ENCODE measurements around the gene NR2E1.

Gene NR2E1

GRCh38 chr6:108171918-108172516, 6.2 kb downstream of the NR2E1 start:
- no peaks in the 10 kb centered on the region for H3F3A ChIP-seq (ENCODE audit: insufficient read depth, low read length)
- no peak overlapping the region for H3K27ac ChIP-seq (ENCODE audit: low read depth, low read length, poor library complexity, severe bottlenecking)
- no peak overlapping the region for H3K4me3 ChIP-seq (ENCODE audit: low read depth, low read length, poor library complexity, severe bottlenecking)
- no peaks in the 10 kb centered on the region for H3K9me2 ChIP-seq (ENCODE audit: low read depth, low read length)
- no peak overlapping the region for H3K4me2 ChIP-seq (ENCODE audit: low read length)
- TF ChIP-seq EZH2 (IDR thresholded peaks at IDR 0.05; ENCODE audit: borderline replicate concordance, low read length) (no peak), CTCF (IDR thresholded peaks at IDR 0.05; ENCODE audit: low read length) (no peak)
- no peaks in the 10 kb centered on the region for H3K36me3 ChIP-seq (ENCODE audit: insufficient read depth, low read length)
- H3K79me2 ChIP-seq (ENCODE audit: insufficient read depth, low read length), result no peaks in the 10 kb centered on the region
- H3K9ac ChIP-seq (ENCODE audit: low read length), result no peak overlapping the region
- H4K20me1 ChIP-seq (ENCODE audit: insufficient read depth, low read length), result no peaks in the 10 kb centered on the region
- no peak overlapping the region for H2AFZ ChIP-seq (ENCODE audit: low read length)
- peaks cover 13% of the 10 kb centered on the region for H3K4me1 ChIP-seq (ENCODE audit: insufficient read depth, low read length, severe bottlenecking)
- H3K27me3 ChIP-seq (ENCODE audit: insufficient read depth, low read length), result peaks cover 6% of the 10 kb centered on the region; the same call in 1 of the 2 replicates
- no peaks in the 10 kb centered on the region for H3K9me3 ChIP-seq (ENCODE audit: low read length)

- H3K27me3 ChIP-seq (ENCODE audit: insufficient read depth, low read length), result no peaks in the 10 kb centered on the region
Measured at GRCh38 chr6:108174371-108175175, 8.8 kb downstream of the NR2E1 start.

GRCh38 chr6:108175176-108175591, 9.4 kb downstream of the NR2E1 start:
- H2AFZ ChIP-seq (ENCODE audit: low read length), result no peak overlapping the region
- TF ChIP-seq CTCF (IDR thresholded peaks at IDR 0.05; ENCODE audit: low read length) (no peak), EZH2 (IDR thresholded peaks at IDR 0.05; ENCODE audit: borderline replicate concordance, low read length) (no peak)

More at GRCh38 chr6:108174371-108175175, 8.8 kb downstream of the NR2E1 start:
- TF ChIP-seq CTCF (IDR thresholded peaks at IDR 0.05; ENCODE audit: low read length) (no peak), EZH2 (IDR thresholded peaks at IDR 0.05; ENCODE audit: borderline replicate concordance, low read length) (no peak)
- Histone ChIP-seq H3K36me3 (ENCODE audit: insufficient read depth, low read length) (no peaks in the 10 kb centered on the region), H3K9ac (ENCODE audit: low read length) (no peak overlapping the region), H2AFZ (ENCODE audit: low read length) (no peak overlapping the region), H3K4me2 (ENCODE audit: low read length) (no peak overlapping the region), H3K27ac (ENCODE audit: low read depth, low read length, poor library complexity, severe bottlenecking) (no peak overlapping the region), H3K79me2 (ENCODE audit: insufficient read depth, low read length) (no peaks in the 10 kb centered on the region), H4K20me1 (ENCODE audit: insufficient read depth, low read length) (no peaks in the 10 kb centered on the region), H3K4me1 (ENCODE audit: insufficient read depth, low read length, severe bottlenecking) (no peaks in the 10 kb centered on the region), H3K4me3 (ENCODE audit: low read depth, low read length, poor library complexity, severe bottlenecking) (no peak overlapping the region), H3F3A (ENCODE audit: insufficient read depth, low read length) (no peaks in the 10 kb centered on the region), H3K9me2 (ENCODE audit: low read depth, low read length) (no peaks in the 10 kb centered on the region), H3K9me3 (ENCODE audit: low read length) (no peaks in the 10 kb centered on the region)

More at GRCh38 chr6:108175176-108175591, 9.4 kb downstream of the NR2E1 start:
- H3K9me2 ChIP-seq (ENCODE audit: low read depth, low read length), result no peaks in the 10 kb centered on the region
- H3K27me3 ChIP-seq (ENCODE audit: insufficient read depth, low read length), result no peaks in the 10 kb centered on the region
- no peak overlapping the region for H3K4me3 ChIP-seq (ENCODE audit: low read depth, low read length, poor library complexity, severe bottlenecking)
- H3K9ac ChIP-seq (ENCODE audit: low read length), result no peak overlapping the region
- no peak overlapping the region for H3K27ac ChIP-seq (ENCODE audit: low read depth, low read length, poor library complexity, severe bottlenecking)
- no peaks in the 10 kb centered on the region for H3F3A ChIP-seq (ENCODE audit: insufficient read depth, low read length)
- no peaks in the 10 kb centered on the region for H4K20me1 ChIP-seq (ENCODE audit: insufficient read depth, low read length)
- no peaks in the 10 kb centered on the region for H3K4me1 ChIP-seq (ENCODE audit: insufficient read depth, low read length, severe bottlenecking)
- no peaks in the 10 kb centered on the region for H3K9me3 ChIP-seq (ENCODE audit: low read length)
- no peaks in the 10 kb centered on the region for H3K79me2 ChIP-seq (ENCODE audit: insufficient read depth, low read length)
- no peak overlapping the region for H3K4me2 ChIP-seq (ENCODE audit: low read length)
- H3K36me3 ChIP-seq (ENCODE audit: insufficient read depth, low read length), result no peaks in the 10 kb centered on the region

Measured in OCI-LY1 (cell line).